GM13976 (cell line): ENCODE data around the gene PPP2R3A.
"Not testable (repeated sequence)": the region's sequence is repeated elsewhere in the genome, so short reads cannot be mapped to it uniquely, and the experiment has no call there.

Experiments used
- DNase-seq: peaks from one replicate; pipeline ENCODE4 v3.0.0; 2012; ENCODE audit warnings: low spot score
- CTCF ChIP-seq: IDR thresholded peaks from 2 replicates; pipeline ENCODE4 v1.5.1; 2012; ENCODE audit warnings: borderline replicate concordance, mild to moderate bottlenecking; ENCODE audit not compliant: insufficient read depth; ENCODE audit errors: extremely low read depth, missing control alignments, control extremely low read depth
- in situ Hi-C: fragments of 300-500 bp; cut with MboI; formaldehyde crosslinking; loops from one replicate; pipeline ENCODE4 v1.12.0; 2022; ENCODE audit warnings: low sequenced_read_pairs, mixed read lengths, inconsistent platforms; ENCODE audit not compliant: unreplicated experiment

Gene PPP2R3A

GRCh38 chr3:136109499-136109898, 144.0 kb downstream of the PPP2R3A start:
- no peak for TF ChIP-seq CTCF
- DNase-seq = peak; percentile 43
- in situ Hi-C loops = no loop called here

GRCh38 chr3:136110481-136110880, 145.0 kb downstream of the PPP2R3A start:
- no peak for TF ChIP-seq CTCF
- no peak for DNase-seq
- in situ Hi-C loops = no loop called here

- DNase-seq = no peak
- no peak for TF ChIP-seq CTCF
- in situ Hi-C loops = no loop called here
These were observed 148.9 kb downstream of the PPP2R3A start for GRCh38 chr3:136114421-136114820.

GRCh38 chr3:136119332-136119731, 153.8 kb downstream of the PPP2R3A start:
- DNase-seq, in situ Hi-C loops: not testable (repeated sequence)

GRCh38 chr3:136119783-136120182, 154.3 kb downstream of the PPP2R3A start:
- DNase-seq, in situ Hi-C loops: not testable (repeated sequence)

GRCh38 chr3:136120373-136121348, 155.1 kb downstream of the PPP2R3A start:
- no peak for DNase-seq
- TF ChIP-seq CTCF = no peak
- in situ Hi-C loops = no loop called here

GRCh38 chr3:136122006-136122405, 156.5 kb downstream of the PPP2R3A start:
- DNase-seq = no peak
- in situ Hi-C loops = no loop called here
- TF ChIP-seq CTCF = no peak

GRCh38 chr3:136131647-136132046, 166.1 kb downstream of the PPP2R3A start:
- in situ Hi-C loops, DNase-seq: not testable (repeated sequence)
